Activated CD4-positive, CD25-positive, alpha-beta regulatory T cell treated with anti-CD3 and anti-CD28 coated beads, Interleukin-2, amount 50 U/mL, for 16 hours (primary cell): ENCODE data around the gene EDC3.
"Not testable (repeated sequence)": the region's sequence is repeated elsewhere in the genome, so short reads cannot be mapped to it uniquely, and the experiment has no call there.

ENCODE experiments used
- DNase-seq: peaks from one replicate; pipeline ENCODE4 v3.0.0-alpha.2; 2020; ENCODE audit warnings: low read depth, low spot score

EDC3 gene

GRCh38 chr15:74648051-74648842 is 47.6 kb downstream of the EDC3 start:
- DNase-seq, result no peak

DNA sequence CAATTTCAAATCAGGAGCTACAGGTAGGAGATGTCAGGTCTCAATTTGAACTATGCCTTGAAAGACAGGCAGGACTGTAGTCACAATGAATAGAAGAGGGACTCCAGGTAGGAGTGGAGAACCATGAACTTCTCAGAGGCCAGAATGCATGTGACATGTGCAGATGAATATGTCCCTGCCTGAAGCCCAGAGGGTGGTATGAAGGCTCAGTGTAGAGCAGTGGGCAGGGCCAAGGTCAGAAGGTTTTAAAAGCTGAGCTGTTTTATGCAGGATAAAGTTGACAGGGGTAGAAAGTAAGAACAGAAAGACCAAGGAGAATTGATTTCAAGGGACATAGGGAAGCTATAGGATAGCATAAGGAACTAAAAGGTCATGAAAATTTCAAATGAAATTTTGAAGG is 49.3 kb downstream of the EDC3 start:
- no peak for DNase-seq

GRCh38 chr15:74643665-74644204 is 52.1 kb downstream of the EDC3 start:
- no peak for DNase-seq

DNA sequence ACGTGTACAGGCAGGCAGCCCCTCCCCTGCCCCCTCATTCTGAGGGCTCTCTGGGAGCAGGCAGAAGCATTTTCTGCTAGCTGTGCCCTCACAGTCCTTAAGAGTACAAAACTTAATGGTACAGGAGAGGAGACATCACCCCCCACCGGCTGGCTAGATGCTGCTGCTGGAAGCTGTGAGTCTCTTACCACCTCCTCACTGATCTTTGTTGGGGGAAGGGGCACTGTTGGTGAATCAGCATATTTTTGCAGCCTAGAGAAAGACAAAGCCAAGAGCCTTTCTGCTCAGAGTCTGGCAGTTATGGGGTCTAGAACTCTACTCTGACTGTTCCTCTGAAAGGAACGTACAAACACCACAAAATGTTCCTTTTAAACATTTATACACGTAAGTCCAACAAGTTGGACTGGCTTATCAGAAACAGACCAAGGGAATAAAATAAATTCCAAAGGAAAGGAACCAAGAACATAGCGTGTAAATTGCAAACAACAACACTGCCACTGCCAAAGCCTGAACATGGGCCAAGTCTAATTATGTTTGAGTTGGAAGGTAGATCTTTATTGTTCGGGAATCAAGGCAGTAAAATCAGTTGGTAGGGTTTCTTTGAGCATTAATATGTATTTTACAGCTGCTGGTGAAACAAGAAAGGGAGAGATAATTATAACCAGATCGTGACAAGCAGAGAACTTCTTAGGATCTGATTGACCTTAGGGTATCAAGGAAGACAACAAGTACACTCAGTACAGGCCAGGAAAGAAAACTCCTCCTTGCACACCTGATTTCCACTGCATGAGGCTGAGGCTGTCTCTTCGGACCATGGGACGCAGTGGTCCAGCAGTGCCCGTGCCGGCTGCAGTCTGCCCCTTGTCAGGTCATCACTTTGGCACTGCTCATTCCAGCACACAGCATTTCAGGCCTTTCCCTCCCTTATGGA is 52.8 kb downstream of the EDC3 start:
- DNase-seq, result no peak

DNA sequence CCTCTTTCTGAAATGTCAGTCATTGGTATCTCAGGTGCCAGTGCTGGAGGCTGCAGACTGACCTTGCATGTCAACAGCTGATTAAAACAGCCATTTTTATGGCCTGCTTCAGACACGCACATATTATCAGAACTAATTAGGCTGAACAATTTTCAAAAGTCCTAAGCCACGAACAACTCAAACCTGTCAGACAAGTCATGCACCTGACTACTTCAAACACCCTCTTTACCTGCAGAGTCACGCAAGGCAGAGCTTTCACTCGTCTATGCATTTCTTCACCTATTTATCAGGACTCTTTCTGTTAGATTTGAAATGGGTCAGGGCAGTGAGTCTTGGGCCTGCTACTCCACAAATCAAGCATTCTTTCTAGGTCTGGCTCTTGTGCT is 53.5 kb downstream of the EDC3 start:
- no peak for DNase-seq

DNA sequence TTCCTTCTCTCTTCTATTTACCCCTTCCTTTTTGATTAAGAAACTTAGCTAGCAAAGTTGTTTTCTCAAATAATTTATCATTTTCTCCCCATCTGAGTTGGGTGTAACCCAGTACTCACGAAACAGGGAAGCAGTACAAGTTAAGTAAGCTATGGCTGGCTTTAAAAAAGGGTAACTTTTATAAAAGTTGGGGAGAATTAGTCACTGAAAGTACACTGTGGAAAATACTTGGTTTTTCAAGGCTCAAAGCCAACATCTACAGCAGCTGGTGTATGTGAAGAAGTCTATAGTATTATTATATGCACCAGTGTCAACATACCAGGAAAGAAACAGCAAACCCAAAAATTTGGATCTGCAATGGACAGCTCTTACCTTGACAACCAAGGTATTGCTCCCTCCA is 54.7 kb downstream of the EDC3 start:
- DNase-seq, result no peak

- no peak for DNase-seq
Measured at GRCh38 chr15:74636984-74637383, 58.8 kb downstream of the EDC3 start.

DNA sequence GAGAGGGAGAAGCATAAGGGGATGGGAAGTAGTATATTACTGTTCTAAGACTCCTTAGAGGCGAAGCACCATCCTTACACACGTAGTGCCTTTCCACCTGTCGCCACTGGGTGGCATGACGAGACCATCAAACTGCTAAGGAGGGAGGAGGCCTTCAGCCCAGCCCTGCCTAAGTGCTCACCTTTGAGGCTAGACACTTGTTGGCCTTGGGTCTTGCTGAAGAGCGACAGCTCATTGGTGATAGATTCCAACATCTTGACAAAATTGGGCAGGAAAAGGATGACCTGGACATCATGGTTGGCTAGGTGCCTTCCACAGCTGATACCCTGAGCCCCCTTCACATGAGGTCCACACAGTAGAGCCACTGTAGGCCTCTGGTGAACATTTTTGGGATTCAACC is 60.6 kb downstream of the EDC3 start:
- peak; percentile 57 for DNase-seq

DNA sequence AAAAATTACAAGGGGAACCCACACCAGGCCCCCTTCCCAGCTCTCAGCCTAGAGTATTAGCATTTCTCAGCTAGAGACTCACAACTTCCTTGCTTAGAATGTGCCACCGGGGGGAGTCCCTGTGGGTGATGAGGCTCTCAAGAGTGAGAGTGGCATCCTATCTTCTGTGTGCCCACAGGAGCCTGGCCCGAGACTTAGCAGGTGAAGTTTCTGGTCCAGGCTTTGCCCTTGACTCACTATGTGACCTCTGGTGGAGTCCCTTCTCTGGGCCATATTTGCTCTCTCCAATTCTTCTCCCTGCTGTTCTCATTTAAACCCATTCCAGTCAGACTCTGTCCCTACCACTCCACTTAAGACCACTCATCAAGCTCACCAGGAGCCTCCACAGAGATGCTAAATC is 62.0 kb downstream of the EDC3 start:
- no peak for DNase-seq

DNA sequence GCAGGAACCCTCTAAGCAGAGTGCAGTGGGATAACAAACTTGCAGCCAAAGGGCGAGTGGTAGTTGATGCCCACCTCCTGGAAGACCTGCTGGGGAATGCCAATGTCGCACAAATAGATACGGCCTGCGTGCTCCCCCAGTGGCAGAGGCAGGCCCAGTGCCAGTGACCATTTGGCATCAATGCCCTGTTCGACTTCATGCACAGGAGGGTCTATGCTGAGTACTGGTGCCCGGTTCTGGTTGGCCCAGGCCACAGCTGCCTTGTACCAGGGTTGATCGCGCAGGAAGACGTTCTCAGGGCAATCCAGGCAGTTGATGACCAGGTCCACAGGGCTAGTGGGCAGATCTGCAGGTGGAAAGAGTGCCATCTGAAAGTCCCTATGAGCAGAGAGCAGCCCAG is 63.2 kb downstream of the EDC3 start:
- DNase-seq, result no peak

DNA sequence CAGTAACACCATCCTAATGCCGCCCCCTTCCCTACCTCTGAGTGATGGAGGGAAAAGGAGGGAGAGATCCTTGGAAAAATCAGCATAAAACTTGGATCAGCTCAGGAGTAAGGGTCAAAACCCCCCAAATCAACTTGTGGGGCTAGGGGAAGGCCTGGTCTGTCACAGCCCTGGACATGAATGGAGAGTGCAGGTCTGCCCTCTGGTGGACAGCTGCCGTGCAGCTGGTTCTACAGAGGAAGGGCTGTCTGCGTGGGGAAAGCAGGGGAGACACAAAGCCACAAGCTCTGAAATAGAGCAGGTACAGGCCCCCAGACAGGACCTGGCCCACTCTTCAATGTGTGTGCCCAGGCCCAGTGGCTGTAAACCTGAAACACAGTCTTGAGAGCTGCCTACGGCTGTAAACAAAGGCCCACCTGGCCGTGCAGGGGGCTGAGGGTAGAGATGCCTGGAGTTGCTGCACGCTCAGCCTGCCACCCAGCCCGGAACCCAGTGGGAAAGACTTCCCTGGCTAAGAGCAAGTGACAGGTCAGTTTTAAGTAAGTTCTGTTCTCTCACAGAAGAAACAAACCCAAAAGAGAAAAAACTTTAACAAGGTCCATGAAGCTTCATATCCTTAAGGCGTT is 63.8 kb downstream of the EDC3 start:
- DNase-seq, result peak; percentile 36

GRCh38 chr15:74631408-74631807 is 64.4 kb downstream of the EDC3 start:
- DNase-seq, result no peak

- no peak for DNase-seq
Measured at GRCh38 chr15:74631087-74631385, 64.8 kb downstream of the EDC3 start.

- DNase-seq, result no peak
Measured at GRCh38 chr15:74630284-74631086, 65.3 kb downstream of the EDC3 start.

DNA sequence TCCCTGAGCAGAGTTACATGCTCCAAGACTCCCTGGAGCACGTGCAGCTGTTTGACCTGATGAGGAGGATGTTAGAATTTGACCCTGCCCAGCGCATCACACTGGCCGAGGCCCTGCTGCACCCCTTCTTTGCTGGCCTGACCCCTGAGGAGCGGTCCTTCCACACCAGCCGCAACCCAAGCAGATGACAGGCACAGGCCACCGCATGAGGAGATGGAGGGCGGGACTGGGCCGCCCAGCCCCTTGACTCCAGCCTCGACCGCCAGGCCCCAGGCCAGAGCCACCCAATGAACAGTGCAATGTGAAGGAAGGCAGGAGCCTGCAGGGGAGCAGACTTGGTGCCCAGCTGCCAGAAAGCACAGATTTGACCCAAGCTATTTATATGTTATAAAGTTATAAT is 66.1 kb downstream of the EDC3 start:
- not testable (repeated sequence) for DNase-seq

- no peak for DNase-seq
Measured at GRCh38 chr15:74628949-74629348, 66.9 kb downstream of the EDC3 start.

GRCh38 chr15:74628199-74628598 is 67.6 kb downstream of the EDC3 start:
- DNase-seq, result no peak

GRCh38 chr15:74627766-74628165 is 68.1 kb downstream of the EDC3 start:
- DNase-seq, result no peak

DNA sequence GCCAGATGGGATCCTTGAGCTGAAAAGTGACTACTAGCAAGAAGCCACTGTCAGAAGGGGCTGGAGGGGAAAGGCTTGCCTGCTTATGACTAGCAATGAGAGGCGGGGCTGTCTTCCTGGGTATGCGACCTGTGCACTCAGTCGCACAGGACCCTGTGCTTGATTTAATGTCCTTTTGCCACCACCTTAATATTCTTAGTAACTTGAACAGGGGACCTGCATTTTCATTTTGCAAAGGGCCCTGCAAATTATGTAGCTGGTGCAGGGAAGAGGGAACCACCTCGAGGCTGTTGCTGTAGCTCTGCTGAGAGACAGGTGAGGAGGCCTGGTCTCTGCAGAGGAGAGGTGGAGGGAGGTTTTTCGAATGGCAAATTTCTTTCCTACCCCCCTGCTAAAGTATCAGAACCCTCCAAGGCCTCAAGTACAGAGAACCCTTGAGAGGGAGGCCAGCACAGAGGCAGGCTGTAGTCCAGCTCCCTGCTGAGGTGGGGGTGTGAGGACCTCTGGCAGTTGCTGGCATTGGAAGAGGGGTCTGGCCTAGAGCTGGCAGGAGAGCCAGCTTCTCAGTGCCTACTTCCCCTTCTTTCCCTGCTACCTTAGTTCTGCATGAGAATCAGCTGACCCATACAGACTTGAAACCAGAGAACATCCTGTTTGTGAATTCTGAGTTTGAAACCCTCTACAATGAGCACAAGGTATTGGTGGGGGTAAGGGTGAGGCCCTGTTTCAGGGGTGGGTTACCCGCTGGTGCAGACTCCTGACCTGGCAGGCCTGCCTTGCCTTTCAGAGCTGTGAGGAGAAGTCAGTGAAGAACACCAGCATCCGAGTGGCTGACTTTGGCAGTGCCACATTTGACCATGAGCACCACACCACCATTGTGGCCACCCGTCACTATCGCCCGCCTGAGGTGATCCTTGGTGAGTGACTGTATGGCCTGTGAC is 68.8 kb downstream of the EDC3 start:
- DNase-seq, result no peak

DNA sequence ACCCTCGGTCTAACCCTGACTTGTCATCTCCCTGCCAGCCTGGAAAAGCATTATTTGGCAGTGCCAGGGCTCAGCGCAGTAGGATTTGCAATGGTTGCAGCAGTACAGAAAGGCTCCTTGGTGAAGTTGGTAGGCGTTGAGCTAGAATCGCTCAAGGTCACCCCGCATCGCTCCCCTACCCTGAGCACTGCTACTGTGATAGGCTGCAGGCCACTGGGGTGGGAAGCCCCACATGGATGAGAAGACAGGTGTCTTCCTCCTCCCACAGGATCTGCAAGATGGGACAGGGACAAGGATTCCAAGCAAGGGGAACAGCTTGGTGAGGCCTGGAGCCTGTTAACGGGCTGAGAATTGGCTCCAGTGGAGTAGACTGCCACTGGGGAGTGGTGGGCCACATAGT is 69.5 kb downstream of the EDC3 start:
- no peak for DNase-seq
